Neuronal stem cell (in vitro differentiated cells): Measurements from ENCODE around the gene AOAH.
"Not testable (repeated sequence)": the region's sequence is repeated elsewhere in the genome, so short reads cannot be mapped to it uniquely, and the experiment has no call there.

Experiments
- DNase-seq: peaks from one replicate; pipeline ENCODE4 v3.0.0-alpha.2; 2013; ENCODE audit warnings: low spot score
- H2AFZ ChIP-seq: one replicate; pipeline ENCODE4 v1.6.1; 2013; ENCODE audit warnings: mild to moderate bottlenecking, low read length, inconsistent platforms
- H2AK5ac ChIP-seq: 2 replicates; pipeline ENCODE4 v1.6.1; 2013; ENCODE audit warnings: low read depth, mild to moderate bottlenecking, inconsistent platforms, low read length, moderate library complexity, mixed read lengths
- H2BK120ac ChIP-seq: 2 replicates; pipeline ENCODE4 v1.6.1; 2013; ENCODE audit warnings: low read depth, mild to moderate bottlenecking, inconsistent platforms, low read length, moderate library complexity, mixed read lengths
- H2BK12ac ChIP-seq: one replicate; pipeline ENCODE4 v1.6.1; 2013; ENCODE audit warnings: low read length, inconsistent platforms
- H2BK15ac ChIP-seq: 2 replicates; pipeline ENCODE4 v1.6.1; 2013; ENCODE audit warnings: mild to moderate bottlenecking, low read length, inconsistent platforms, mixed read lengths
- H2BK5ac ChIP-seq: one replicate; pipeline ENCODE4 v1.6.1; 2013; ENCODE audit warnings: inconsistent platforms, mild to moderate bottlenecking, low read length, moderate library complexity
- H3K14ac ChIP-seq: one replicate; pipeline ENCODE4 v1.6.1; 2013; ENCODE audit warnings: low read length, inconsistent platforms
- H3K18ac ChIP-seq: 2 replicates; pipeline ENCODE4 v1.6.1; 2013; ENCODE audit warnings: low read length, inconsistent platforms
- H3K23ac ChIP-seq: 2 replicates; pipeline ENCODE4 v1.6.1; 2013; ENCODE audit warnings: low read depth, mild to moderate bottlenecking, mixed read lengths, low read length, inconsistent platforms; ENCODE audit not compliant: poor library complexity
- H3K27ac ChIP-seq: replicated peaks from 3 replicates; pipeline ENCODE4 v1.5.1; 2013; ENCODE audit warnings: low read length, inconsistent platforms
- H3K27me3 ChIP-seq, 3 experiments: 2 replicates each; pipeline ENCODE4 v1.6.1; 2013; ENCODE audit warnings: low read length in 3 of 3, mild to moderate bottlenecking in 2 of 3, inconsistent platforms in 1 of 3, low read depth in 1 of 3, mixed read lengths in 1 of 3, moderate library complexity in 1 of 3; ENCODE audit not compliant: control insufficient read depth in 3 of 3, insufficient read depth in 3 of 3
- H3K36me3 ChIP-seq, 2 donors: replicated peaks in 1 of 2; 2 replicates each; pipeline ENCODE4 v1.6.1; 2013; ENCODE audit warnings: low read length in 2 of 2; ENCODE audit not compliant: control insufficient read depth in 2 of 2, insufficient read depth in 2 of 2
- H3K4ac ChIP-seq: 2 replicates; pipeline ENCODE4 v1.6.1; 2013; ENCODE audit warnings: inconsistent platforms, mild to moderate bottlenecking, low read length, moderate library complexity
- H3K4me1 ChIP-seq, 2 donors: 1 replicate in 1 of 2; 2 replicates in 1 of 2; pipeline ENCODE4 v1.6.1; 2013; ENCODE audit warnings: low read length in 2 of 2, low read depth in 1 of 2; ENCODE audit not compliant: control insufficient read depth in 2 of 2, insufficient read depth in 1 of 2
- H3K4me2 ChIP-seq: one replicate; pipeline ENCODE4 v1.6.1; 2013; ENCODE audit warnings: mild to moderate bottlenecking, low read length, inconsistent platforms; ENCODE audit not compliant: insufficient read depth, poor library complexity, severe bottlenecking
- H3K4me3 ChIP-seq, 2 donors: 2 replicates each; pipeline ENCODE4 v1.5.1; 2013; ENCODE audit warnings: low read length in 2 of 2, mild to moderate bottlenecking in 2 of 2, inconsistent platforms in 1 of 2, moderate library complexity in 1 of 2
- H3K79me1 ChIP-seq: one replicate; pipeline ENCODE4 v1.6.1; 2013; ENCODE audit warnings: low read depth, mild to moderate bottlenecking, inconsistent platforms, low read length, moderate library complexity
- H3K9ac ChIP-seq: one replicate; pipeline ENCODE4 v1.6.1; 2013; ENCODE audit warnings: mild to moderate bottlenecking, low read depth, low read length, inconsistent platforms; ENCODE audit not compliant: poor library complexity
- H3K9me3 ChIP-seq, 2 donors: replicated peaks in 1 of 2; 2 replicates each; pipeline versions ENCODE3 to v1.6.1; 2013; ENCODE audit warnings: low read length in 2 of 2, mild to moderate bottlenecking in 2 of 2, inconsistent platforms in 1 of 2, low read depth in 1 of 2, mixed read lengths in 1 of 2, moderate library complexity in 1 of 2; ENCODE audit not compliant: control insufficient read depth in 2 of 2, insufficient read depth in 1 of 2
- H4K8ac ChIP-seq: one replicate; pipeline ENCODE4 v1.6.1; 2013; ENCODE audit warnings: low read depth, mild to moderate bottlenecking, inconsistent platforms, low read length, moderate library complexity
- H4K91ac ChIP-seq: one replicate; pipeline ENCODE4 v1.6.1; 2013; ENCODE audit warnings: low read length, low read depth, mild to moderate bottlenecking, inconsistent platforms; ENCODE audit not compliant: poor library complexity
- WGBS, 2 donors: extraction: QIAGEN DNeasy Blood & Tissue Kit; methylation state at CpG; one replicate each; pipeline ENCODE4 v1.1.7; 2013; ENCODE audit warnings: missing lambda C conversion rate in 2 of 2, mixed read lengths in 1 of 2; ENCODE audit not compliant: insufficient read length in 2 of 2, insufficient replicate concordance in 1 of 2; ENCODE audit errors: extremely low coverage in 2 of 2; 5-methylcytosine and 5-hydroxymethylcytosine counted together

Gene AOAH

DNA sequence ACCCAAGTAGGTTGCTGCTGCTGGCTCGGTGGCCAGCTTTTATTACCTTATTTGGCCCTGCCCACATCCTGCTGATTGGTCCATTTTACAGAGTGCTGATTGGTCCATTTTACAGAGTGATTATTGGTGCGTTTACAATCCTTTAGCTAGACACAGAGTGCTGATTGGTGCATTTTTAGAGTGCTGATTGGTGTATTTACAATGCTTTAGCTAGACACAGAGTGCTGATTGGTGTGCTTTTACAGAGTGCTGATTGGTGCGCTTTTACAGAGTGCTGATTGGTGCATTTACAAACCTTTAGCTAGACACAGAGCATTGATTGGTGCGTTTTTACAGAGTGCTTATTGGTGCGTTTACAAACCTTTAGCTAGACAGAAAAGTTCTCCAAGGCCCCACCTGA is 219.7 kb downstream of the AOAH start:
- H3K9ac ChIP-seq, H3K14ac ChIP-seq, H3K18ac ChIP-seq, H3K27me3 ChIP-seq, H3K4me1 ChIP-seq, H3K79me1 ChIP-seq, H2AFZ ChIP-seq, H3K4ac ChIP-seq, H4K91ac ChIP-seq, H2BK5ac ChIP-seq, H3K27ac ChIP-seq, H3K23ac ChIP-seq, H3K9me3 ChIP-seq, H3K4me3 ChIP-seq, H2BK15ac ChIP-seq, H2BK120ac ChIP-seq, H2AK5ac ChIP-seq, H3K4me2 ChIP-seq, H4K8ac ChIP-seq, H3K36me3 ChIP-seq, DNase-seq, H2BK12ac ChIP-seq: not testable (repeated sequence)
- WGBS, 2 donors, result no CpG with 5 or more reads among the region's 5 CpGs

DNA sequence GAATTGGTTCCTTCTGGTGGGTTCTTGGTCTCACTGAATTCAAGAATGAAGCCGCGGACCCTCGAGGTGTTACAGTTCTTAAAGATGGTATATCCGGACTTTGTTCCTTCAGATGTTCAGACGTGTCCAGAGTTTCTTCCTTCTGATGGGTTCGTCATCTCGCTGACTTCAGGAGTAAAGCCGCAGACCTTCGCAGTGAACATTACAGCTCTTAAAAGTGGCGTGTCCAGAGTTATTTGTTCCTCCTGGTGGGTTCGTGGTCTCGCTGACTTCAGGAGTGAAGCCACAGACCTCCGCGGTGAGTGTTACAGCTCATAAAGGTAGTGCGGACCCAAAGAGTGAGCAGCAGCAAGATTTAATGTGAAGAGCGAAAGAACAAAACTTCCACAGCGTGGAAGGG is 220.1 kb downstream of the AOAH start:
- H3K18ac ChIP-seq, H2BK5ac ChIP-seq, H3K36me3 ChIP-seq, H3K79me1 ChIP-seq, DNase-seq, H2BK15ac ChIP-seq, H3K9me3 ChIP-seq, H3K4me3 ChIP-seq, H3K4me2 ChIP-seq, H2BK120ac ChIP-seq, H3K14ac ChIP-seq, H2AK5ac ChIP-seq, H3K9ac ChIP-seq, H3K4ac ChIP-seq, H4K91ac ChIP-seq, H2AFZ ChIP-seq, H3K27me3 ChIP-seq, H2BK12ac ChIP-seq, H3K27ac ChIP-seq, H3K23ac ChIP-seq, H4K8ac ChIP-seq, H3K4me1 ChIP-seq: not testable (repeated sequence)
- WGBS, 2 donors, result no CpG with 5 or more reads among the region's 17 CpGs

DNA sequence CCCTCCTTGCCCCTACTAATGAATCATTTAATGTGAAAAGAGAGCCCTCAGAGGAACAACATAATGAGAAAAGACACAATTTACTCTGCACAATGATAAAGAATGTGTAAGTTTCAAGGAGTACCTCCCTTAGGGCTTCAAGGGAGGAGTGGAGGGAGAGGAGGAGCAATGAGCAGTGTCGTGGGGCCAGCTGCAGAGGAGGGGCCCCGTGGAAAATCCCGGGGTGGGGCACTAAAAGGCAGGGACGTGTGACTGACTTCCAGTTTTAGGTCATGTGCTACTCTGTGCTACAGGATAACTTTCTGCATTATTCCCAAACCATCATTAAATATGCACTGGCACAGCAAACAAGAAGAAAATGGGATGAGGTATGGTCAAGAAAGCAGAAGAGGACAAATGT is 226.5 kb downstream of the AOAH start:
- H3K18ac ChIP-seq, result no peak overlapping the region
- no peak overlapping the region for H3K14ac ChIP-seq
- no peak overlapping the region for H3K4me2 ChIP-seq
- H2AK5ac ChIP-seq, result no peak overlapping the region
- H4K91ac ChIP-seq, result no peak overlapping the region
- no peak overlapping the region for H3K4me3 ChIP-seq
- no peaks in the 10 kb centered on the region for H3K79me1 ChIP-seq
- no peaks in the 10 kb centered on the region for H3K27me3 ChIP-seq
- H3K9me3 ChIP-seq, result peaks cover 2% of the 10 kb centered on the region in 2 donors
- H2BK120ac ChIP-seq, result no peak overlapping the region
- H3K4me1 ChIP-seq, result no peaks in the 10 kb centered on the region
- H3K9ac ChIP-seq, result no peak overlapping the region
- H3K27ac ChIP-seq, result no peak overlapping the region
- no peak for DNase-seq
- H2BK5ac ChIP-seq, result no peak overlapping the region
- no peak overlapping the region for H2AFZ ChIP-seq
- no peak overlapping the region for H2BK12ac ChIP-seq
- H2BK15ac ChIP-seq, result no peak overlapping the region
- no CpG with 5 or more reads among the region's 4 CpGs for WGBS, 2 donors
- no peaks in the 10 kb centered on the region for H3K36me3 ChIP-seq
- H3K4ac ChIP-seq, result no peak overlapping the region
- H3K23ac ChIP-seq, result no peak overlapping the region
- H4K8ac ChIP-seq, result no peak overlapping the region

GRCh38 chr7:36497176-36497575 is 227.1 kb downstream of the AOAH start:
- not testable (repeated sequence) for H3K36me3 ChIP-seq, H2BK15ac ChIP-seq, H3K79me1 ChIP-seq, H3K27ac ChIP-seq, H3K27me3 ChIP-seq, H2BK120ac ChIP-seq, H4K8ac ChIP-seq, H3K4ac ChIP-seq, H3K4me3 ChIP-seq, H3K18ac ChIP-seq, DNase-seq, H3K4me2 ChIP-seq, H2AK5ac ChIP-seq, H3K9ac ChIP-seq, H3K9me3 ChIP-seq, H2BK5ac ChIP-seq, H4K91ac ChIP-seq, H2BK12ac ChIP-seq, H3K4me1 ChIP-seq, H3K14ac ChIP-seq, H3K23ac ChIP-seq, H2AFZ ChIP-seq
- WGBS, 2 donors, result no CpG with 5 or more reads among the region's 6 CpGs
